MM.1S (cell line): Measurements from ENCODE around the gene RBMS3.
"Not testable (repeated sequence)": the region's sequence is repeated elsewhere in the genome, so short reads cannot be mapped to it uniquely, and the experiment has no call there.

Source experiments
- EZH2 ChIP-seq: fragments of 300-600 bp; sonication (generic); optimal IDR thresholded peaks from 2 replicates; pipeline ENCODE3; 2017; ENCODE audit warnings: low read depth, mild to moderate bottlenecking, antibody characterized with exemption, low read length, mixed read lengths
- EZH2phosphoT487 ChIP-seq: fragments of 300-600 bp; sonication (generic); IDR thresholded peaks from 2 replicates; pipeline ENCODE4 v1.6.1; 2018; ENCODE audit warnings: antibody characterized with exemption, low read length
- TF ChIP-seq, protein P1 (sequence below): fragments of 300-600 bp; sonication (generic); IDR thresholded peaks from 2 replicates; pipeline ENCODE4 v1.5.1; 2016; ENCODE audit warnings: antibody characterized with exemption, low read length, mixed read lengths

DNA sequence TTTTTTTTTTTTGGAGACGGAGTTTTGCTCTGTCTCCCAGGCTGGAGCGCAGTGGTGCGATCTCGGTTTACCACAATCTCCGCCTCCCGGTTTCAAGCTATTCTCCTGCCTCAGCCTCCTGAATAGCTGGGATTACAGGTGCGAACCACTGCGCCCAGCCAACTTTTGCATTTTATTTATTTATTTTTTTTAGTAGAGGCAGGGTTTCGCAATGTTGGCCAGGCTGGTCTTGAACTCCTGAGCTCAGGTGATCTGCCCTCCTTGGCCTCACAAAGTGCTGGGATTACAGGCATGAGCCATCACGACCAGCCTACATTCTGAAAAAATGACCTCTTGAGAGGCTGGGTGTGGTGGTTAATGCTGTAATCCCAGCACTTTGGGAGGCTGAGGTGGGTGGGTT is 243.6 kb downstream of the RBMS3 start:
- TF ChIP-seq EZH2, EZH2phosphoT487: not testable (repeated sequence)
- TF ChIP-seq, protein P1, sequence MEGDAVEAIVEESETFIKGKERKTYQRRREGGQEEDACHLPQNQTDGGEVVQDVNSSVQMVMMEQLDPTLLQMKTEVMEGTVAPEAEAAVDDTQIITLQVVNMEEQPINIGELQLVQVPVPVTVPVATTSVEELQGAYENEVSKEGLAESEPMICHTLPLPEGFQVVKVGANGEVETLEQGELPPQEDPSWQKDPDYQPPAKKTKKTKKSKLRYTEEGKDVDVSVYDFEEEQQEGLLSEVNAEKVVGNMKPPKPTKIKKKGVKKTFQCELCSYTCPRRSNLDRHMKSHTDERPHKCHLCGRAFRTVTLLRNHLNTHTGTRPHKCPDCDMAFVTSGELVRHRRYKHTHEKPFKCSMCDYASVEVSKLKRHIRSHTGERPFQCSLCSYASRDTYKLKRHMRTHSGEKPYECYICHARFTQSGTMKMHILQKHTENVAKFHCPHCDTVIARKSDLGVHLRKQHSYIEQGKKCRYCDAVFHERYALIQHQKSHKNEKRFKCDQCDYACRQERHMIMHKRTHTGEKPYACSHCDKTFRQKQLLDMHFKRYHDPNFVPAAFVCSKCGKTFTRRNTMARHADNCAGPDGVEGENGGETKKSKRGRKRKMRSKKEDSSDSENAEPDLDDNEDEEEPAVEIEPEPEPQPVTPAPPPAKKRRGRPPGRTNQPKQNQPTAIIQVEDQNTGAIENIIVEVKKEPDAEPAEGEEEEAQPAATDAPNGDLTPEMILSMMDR: not testable (repeated sequence)
